Activated CD4-positive, alpha-beta T cell treated with anti-CD3 and anti-CD28 coated beads for 1 hour (primary cell): ENCODE measurements around the gene CCDC33.
"Not testable (repeated sequence)": the region's sequence is repeated elsewhere in the genome, so short reads cannot be mapped to it uniquely, and the experiment has no call there.

Experiments used
- DNase-seq: peaks from one replicate; pipeline ENCODE4 v3.0.0-alpha.2; 2020

CCDC33 gene

GRCh38 chr15:74338676-74339075 is 102.5 kb downstream of the CCDC33 start:
- DNase-seq, result no peak

GRCh38 chr15:74339371-74339770 is 103.2 kb downstream of the CCDC33 start:
- no peak for DNase-seq

GRCh38 chr15:74340150-74340549 is 104.0 kb downstream of the CCDC33 start:
- no peak for DNase-seq

GRCh38 chr15:74343127-74343796 is 107.1 kb downstream of the CCDC33 start:
- no peak for DNase-seq

GRCh38 chr15:74343797-74344127 is 107.6 kb downstream of the CCDC33 start:
- no peak for DNase-seq

- no peak for DNase-seq
These were observed 108.9 kb downstream of the CCDC33 start for GRCh38 chr15:74345051-74345450.

- DNase-seq, result no peak
These were observed 111.7 kb downstream of the CCDC33 start for GRCh38 chr15:74347757-74348250.

GRCh38 chr15:74349241-74349778 is 113.2 kb downstream of the CCDC33 start:
- DNase-seq, result no peak

GRCh38 chr15:74350295-74351275 is 114.5 kb downstream of the CCDC33 start:
- DNase-seq, result no peak

- DNase-seq, result no peak
These were observed 115.5 kb downstream of the CCDC33 start for GRCh38 chr15:74351670-74352069.

- DNase-seq, result no peak
These were observed 116.3 kb downstream of the CCDC33 start for GRCh38 chr15:74352393-74352910.

GRCh38 chr15:74353992-74354391 is 117.9 kb downstream of the CCDC33 start:
- DNase-seq, result not testable (repeated sequence)

- DNase-seq, result not testable (repeated sequence)
These were observed 119.9 kb downstream of the CCDC33 start for GRCh38 chr15:74356050-74356449.

GRCh38 chr15:74357514-74357913 is 121.4 kb downstream of the CCDC33 start:
- DNase-seq, result not testable (repeated sequence)

GRCh38 chr15:74359376-74359775 is 123.2 kb downstream of the CCDC33 start:
- not testable (repeated sequence) for DNase-seq

GRCh38 chr15:74360855-74361254 is 124.7 kb downstream of the CCDC33 start:
- DNase-seq, result not testable (repeated sequence)

- no peak for DNase-seq
These were observed 126.4 kb downstream of the CCDC33 start for GRCh38 chr15:74362482-74362881.

- DNase-seq, result no peak
These were observed 128.9 kb downstream of the CCDC33 start for GRCh38 chr15:74364936-74365597.

GRCh38 chr15:74365598-74366445 is 129.7 kb downstream of the CCDC33 start:
- no peak for DNase-seq

- no peak for DNase-seq
These were observed 131.2 kb downstream of the CCDC33 start, which contains the start of gene CYP11A1 for GRCh38 chr15:74367296-74367854. Gene CYP11A1 (minus strand): TSS chr15:74367646. CDS start chr15:74367585, 61 bp downstream.

- no peak for DNase-seq
These were observed 132.0 kb downstream of the CCDC33 start for GRCh38 chr15:74368121-74368520.
